IPS-15b (cell line): ENCODE results near the gene ZSWIM6.

Experiments used
- H3K27me3 ChIP-seq: one replicate; pipeline ENCODE4 v1.6.1; 2013; ENCODE audit warnings: low read length; ENCODE audit not compliant: control insufficient read depth, insufficient read depth
- H3K36me3 ChIP-seq: one replicate; pipeline ENCODE4 v1.6.1; 2013; ENCODE audit warnings: low read length; ENCODE audit not compliant: control insufficient read depth, insufficient read depth
- H3K4me1 ChIP-seq: one replicate; pipeline ENCODE4 v1.6.1; 2013; ENCODE audit warnings: mild to moderate bottlenecking, low read length; ENCODE audit not compliant: control insufficient read depth, insufficient read depth
- H3K4me3 ChIP-seq: one replicate; pipeline ENCODE4 v1.5.1; 2013; ENCODE audit warnings: low read depth, low read length
- H3K9ac ChIP-seq: one replicate; pipeline ENCODE4 v1.6.1; 2013; ENCODE audit warnings: low read depth, mild to moderate bottlenecking, low read length
- H3K9me3 ChIP-seq: one replicate; pipeline ENCODE4 v1.6.1; 2013; ENCODE audit warnings: mild to moderate bottlenecking, low read length; ENCODE audit not compliant: control insufficient read depth, insufficient read depth

Gene ZSWIM6

GRCh38 chr5:61386045-61386800, 54.2 kb downstream of the ZSWIM6 start:
- H3K4me1 ChIP-seq: no peaks in the 10 kb centered on the region
- H3K36me3 ChIP-seq: no peaks in the 10 kb centered on the region
- no peaks in the 10 kb centered on the region for H3K9me3 ChIP-seq
- no peaks in the 10 kb centered on the region for H3K27me3 ChIP-seq
- no peak overlapping the region for H3K4me3 ChIP-seq
- no peak overlapping the region for H3K9ac ChIP-seq

GRCh38 chr5:61389609-61390008, 57.6 kb downstream of the ZSWIM6 start:
- H3K4me1 ChIP-seq: no peaks in the 10 kb centered on the region
- no peaks in the 10 kb centered on the region for H3K9me3 ChIP-seq
- no peak overlapping the region for H3K4me3 ChIP-seq
- H3K9ac ChIP-seq: no peak overlapping the region
- no peaks in the 10 kb centered on the region for H3K27me3 ChIP-seq
- no peaks in the 10 kb centered on the region for H3K36me3 ChIP-seq

- Histone ChIP-seq H3K27me3 (no peaks in the 10 kb centered on the region), H3K9ac (no peak overlapping the region), H3K4me3 (no peak overlapping the region), H3K9me3 (peaks cover 3% of the 10 kb centered on the region), H3K4me1 (no peaks in the 10 kb centered on the region), H3K36me3 (no peaks in the 10 kb centered on the region)
These were observed 62.1 kb downstream of the ZSWIM6 start for GRCh38 chr5:61394078-61394704.

GRCh38 chr5:61394793-61395192, 62.7 kb downstream of the ZSWIM6 start:
- Histone ChIP-seq H3K36me3 (no peaks in the 10 kb centered on the region), H3K9me3 (peaks cover 3% of the 10 kb centered on the region)

GRCh38 chr5:61397238-61397637, 65.2 kb downstream of the ZSWIM6 start:
- H3K36me3 ChIP-seq: no peaks in the 10 kb centered on the region
- H3K4me3 ChIP-seq: no peak overlapping the region
- no peaks in the 10 kb centered on the region for H3K27me3 ChIP-seq
- H3K4me1 ChIP-seq: peaks cover 5% of the 10 kb centered on the region
- H3K9me3 ChIP-seq: peaks cover 3% of the 10 kb centered on the region
- H3K9ac ChIP-seq: no peak overlapping the region

More at GRCh38 chr5:61394793-61395192, 62.7 kb downstream of the ZSWIM6 start:
- Histone ChIP-seq H3K4me1 (no peaks in the 10 kb centered on the region), H3K4me3 (no peak overlapping the region), H3K9ac (no peak overlapping the region), H3K27me3 (no peaks in the 10 kb centered on the region)

- Histone ChIP-seq H3K9ac (no peak overlapping the region), H3K36me3 (no peaks in the 10 kb centered on the region), H3K4me3 (no peak overlapping the region), H3K4me1 (peaks cover 5% of the 10 kb centered on the region), H3K27me3 (no peaks in the 10 kb centered on the region), H3K9me3 (peaks cover 3% of the 10 kb centered on the region)
These were observed 65.9 kb downstream of the ZSWIM6 start for GRCh38 chr5:61397937-61398336.

- Histone ChIP-seq H3K27me3 (no peaks in the 10 kb centered on the region), H3K36me3 (no peaks in the 10 kb centered on the region), H3K9me3 (peaks cover 3% of the 10 kb centered on the region), H3K4me1 (peaks cover 5% of the 10 kb centered on the region), H3K4me3 (no peak overlapping the region), H3K9ac (no peak overlapping the region)
These were observed 66.4 kb downstream of the ZSWIM6 start for GRCh38 chr5:61398440-61398839.

GRCh38 chr5:61399679-61400078, 67.6 kb downstream of the ZSWIM6 start:
- Histone ChIP-seq H3K9me3 (peaks cover 3% of the 10 kb centered on the region), H3K36me3 (no peaks in the 10 kb centered on the region), H3K4me1 (peaks cover 5% of the 10 kb centered on the region), H3K4me3 (no peak overlapping the region), H3K9ac (no peak overlapping the region), H3K27me3 (no peaks in the 10 kb centered on the region)

GRCh38 chr5:61401726-61402125, 69.7 kb downstream of the ZSWIM6 start:
- H3K4me1 ChIP-seq: peaks cover 5% of the 10 kb centered on the region

GRCh38 chr5:61402244-61402823, 70.3 kb downstream of the ZSWIM6 start:
- Histone ChIP-seq H3K4me1 (peaks cover 5% of the 10 kb centered on the region), H3K9ac (no peak overlapping the region), H3K4me3 (no peak overlapping the region), H3K9me3 (peaks cover 3% of the 10 kb centered on the region), H3K27me3 (no peaks in the 10 kb centered on the region), H3K36me3 (no peaks in the 10 kb centered on the region)

More at GRCh38 chr5:61401726-61402125, 69.7 kb downstream of the ZSWIM6 start:
- Histone ChIP-seq H3K36me3 (no peaks in the 10 kb centered on the region), H3K9ac (no peak overlapping the region), H3K27me3 (no peaks in the 10 kb centered on the region), H3K4me3 (no peak overlapping the region), H3K9me3 (peaks cover 3% of the 10 kb centered on the region)

- H3K9ac ChIP-seq: no peak overlapping the region
- no peaks in the 10 kb centered on the region for H3K27me3 ChIP-seq
- H3K4me1 ChIP-seq: peaks cover 7% of the 10 kb centered on the region
- H3K36me3 ChIP-seq: no peaks in the 10 kb centered on the region
- no peak overlapping the region for H3K4me3 ChIP-seq
- peaks cover 2% of the 10 kb centered on the region for H3K9me3 ChIP-seq
These were observed 71.2 kb downstream of the ZSWIM6 start for GRCh38 chr5:61402970-61403900.
